ENCODE data around the gene SEMA3B. TPM values are rescaled to one million over a fixed set of nuclear protein-coding genes. Genes with fewer than 3 reads are reported as not detected.

SEMA3B gene
- total and polyA plus RNA-seq, 7 experiments from 2014 or later: 0.73 to 3.7 (median 1.4) TPM; not detected in 2

DNA sequence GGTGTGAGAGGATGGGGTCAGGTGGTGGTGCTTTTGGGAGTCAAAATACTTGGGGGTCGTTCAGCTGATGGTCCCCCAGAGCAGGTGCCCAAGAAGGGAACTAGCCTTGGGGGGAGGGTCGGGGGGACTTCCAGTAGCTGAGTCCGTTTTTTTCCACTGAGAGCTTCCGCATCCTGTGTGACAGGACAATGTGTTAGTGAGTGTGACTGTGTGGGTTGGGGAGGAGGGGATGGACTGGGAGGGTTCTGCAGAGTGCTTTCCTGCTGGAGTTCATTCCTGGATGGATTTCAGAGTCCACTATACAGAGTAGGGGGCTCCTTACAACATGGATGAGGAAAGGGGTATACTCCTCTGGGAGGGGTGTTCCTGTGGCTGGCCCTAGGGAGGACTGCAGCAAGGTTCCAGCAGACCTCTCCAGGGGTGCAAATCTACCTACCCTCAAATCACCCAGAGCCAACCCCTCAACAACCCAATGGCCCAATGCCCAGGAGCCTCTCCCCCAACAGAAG is 54.2 kb downstream of the SEMA3B start:
- intact Hi-C loops (cut with micrococcal nuclease): no loop called here

DNA sequence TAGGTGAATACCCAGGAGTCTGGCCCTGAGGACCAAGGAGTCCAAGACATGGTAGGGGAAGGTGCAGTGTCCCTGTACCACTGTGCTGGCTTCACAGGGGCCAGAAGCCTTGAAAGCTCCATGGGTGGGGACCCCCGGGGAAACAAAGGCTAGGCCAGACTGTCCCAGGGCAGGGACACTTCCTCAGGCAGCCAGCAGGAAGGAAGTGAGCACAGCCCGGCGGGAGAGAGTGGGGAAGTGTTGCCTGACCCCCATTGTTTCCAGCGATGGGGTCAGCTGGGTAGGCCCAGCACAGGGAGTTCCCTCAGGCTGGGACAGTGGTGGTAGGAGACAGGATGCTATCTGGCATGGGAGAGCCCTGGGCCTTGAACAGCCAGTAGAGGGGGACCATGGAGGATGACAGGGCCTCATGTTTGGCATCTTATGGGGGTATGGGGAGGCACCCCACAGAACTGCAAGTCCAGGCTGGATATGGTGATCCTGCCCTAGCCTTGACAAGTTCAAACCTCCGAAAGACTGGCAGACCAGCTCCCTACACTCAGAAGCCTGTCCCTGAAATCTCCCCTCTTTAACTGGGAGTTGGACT is 54.8 kb downstream of the SEMA3B start:
- Mint-ChIP-seq H3K36me3 (peaks cover 0 to 4% (median 0%) of the 10 kb centered on the region in 5 donors), H3K9me3 (no peaks in the 10 kb centered on the region), H3K4me1 (peaks cover 17 to 53% (median 45%) of the 10 kb centered on the region in 7 donors), H3K27me3 (no peaks in the 10 kb centered on the region), H3K4me3 (peak overlapping the region in 1 of 10 donors; percentile 40), H3K27ac (peak overlapping the region in 5 of 9 donors; percentile 34 to 78 (median 51))
- Histone ChIP-seq H3K4me1 (ENCODE audit: control insufficient read depth in 2 of 2, insufficient read depth in 2 of 2, low read length in 2 of 2) (peaks cover 21 to 23% of the 10 kb centered on the region in 2 donors), H3K36me3 (ENCODE audit: control insufficient read depth in 2 of 3, insufficient read depth in 3 of 3, low read length in 3 of 3) (peaks cover 0 to 18% (median 0%) of the 10 kb centered on the region in 3 experiments), H3K27ac (ENCODE audit: low read depth, low read length) (no peak overlapping the region), H3K4me3 (ENCODE audit: low read length) (no peak overlapping the region), H3K27me3 (ENCODE audit: control insufficient read depth in 2 of 2, insufficient read depth in 2 of 2, low read length in 2 of 2) (no peaks in the 10 kb centered on the region), H3K9me3 (ENCODE audit: control insufficient read depth in 2 of 3, low read length in 3 of 3) (no peaks in the 10 kb centered on the region)
- ChIA-PET CTCF (interaction anchor here (0.6 to 2.7 kb wide), 8 partner anchors 10 to 232 kb away, joined by 3 to 13 read pairs (median 4); partner anchors contain the start of genes HYAL3 and NAA80), POLR2A (interaction anchor here (0.6 to 34.0 kb wide), 6 partner anchors 11 to 383 kb away, joined by 3 to 656 read pairs (median 18); partner anchors contain the start of genes CYB561D2, HYAL3, NAA80 and NPRL2)
- intact Hi-C loops (cut with micrococcal nuclease): loop anchor here (1.0 to 2.0 kb wide), 2 partner anchors 49 to 97 kb away; no protein-coding TSS in a partner anchor
- ATAC-seq (no peak), DNase-seq (no peak)

More for the DNA sequence above, 54.2 kb downstream of the SEMA3B start:
- no peak for ATAC-seq
- H3K27me3 Mint-ChIP-seq: no peaks in the 10 kb centered on the region
- ChIA-PET POLR2A (interaction anchor here (1.3 to 34.0 kb wide), 3 partner anchors 12 to 33 kb away, joined by 3 to 656 read pairs (median 27); partner anchors contain the start of genes CYB561D2, NPRL2, TMEM115 and ZMYND10), CTCF (interaction anchor here (0.6 to 2.7 kb wide), 5 partner anchors 14 to 231 kb away, joined by 3 to 13 read pairs (median 3); partner anchors contain the start of genes HYAL3, IFRD2 and NAA80)
- Histone ChIP-seq H3K27ac (ENCODE audit: low read depth, low read length) (no peak overlapping the region), H3K9me3 (ENCODE audit: control insufficient read depth in 2 of 3, low read length in 3 of 3) (no peaks in the 10 kb centered on the region), H3K4me3 (ENCODE audit: low read length) (no peak overlapping the region), H3K27me3 (ENCODE audit: control insufficient read depth in 2 of 2, insufficient read depth in 2 of 2, low read length in 2 of 2) (no peaks in the 10 kb centered on the region), H3K4me1 (ENCODE audit: control insufficient read depth in 2 of 2, insufficient read depth in 2 of 2, low read length in 2 of 2) (peaks cover 16 to 23% of the 10 kb centered on the region in 2 donors), H3K36me3 (ENCODE audit: control insufficient read depth in 2 of 3, insufficient read depth in 3 of 3, low read length in 3 of 3) (peaks cover 0 to 18% (median 0%) of the 10 kb centered on the region in 3 experiments)
- peaks cover 0 to 4% (median 0%) of the 10 kb centered on the region in 5 donors for H3K36me3 Mint-ChIP-seq
- H3K4me3 Mint-ChIP-seq: peak overlapping the region in 6 of 10 donors; percentile 15 to 48 (median 31)
- H3K4me1 Mint-ChIP-seq: peaks cover 17 to 52% (median 43%) of the 10 kb centered on the region in 7 donors
- no peaks in the 10 kb centered on the region for H3K9me3 Mint-ChIP-seq
- peak overlapping the region in 8 of 9 donors; percentile 12 to 81 (median 52) for H3K27ac Mint-ChIP-seq
- no peak for DNase-seq

DNA sequence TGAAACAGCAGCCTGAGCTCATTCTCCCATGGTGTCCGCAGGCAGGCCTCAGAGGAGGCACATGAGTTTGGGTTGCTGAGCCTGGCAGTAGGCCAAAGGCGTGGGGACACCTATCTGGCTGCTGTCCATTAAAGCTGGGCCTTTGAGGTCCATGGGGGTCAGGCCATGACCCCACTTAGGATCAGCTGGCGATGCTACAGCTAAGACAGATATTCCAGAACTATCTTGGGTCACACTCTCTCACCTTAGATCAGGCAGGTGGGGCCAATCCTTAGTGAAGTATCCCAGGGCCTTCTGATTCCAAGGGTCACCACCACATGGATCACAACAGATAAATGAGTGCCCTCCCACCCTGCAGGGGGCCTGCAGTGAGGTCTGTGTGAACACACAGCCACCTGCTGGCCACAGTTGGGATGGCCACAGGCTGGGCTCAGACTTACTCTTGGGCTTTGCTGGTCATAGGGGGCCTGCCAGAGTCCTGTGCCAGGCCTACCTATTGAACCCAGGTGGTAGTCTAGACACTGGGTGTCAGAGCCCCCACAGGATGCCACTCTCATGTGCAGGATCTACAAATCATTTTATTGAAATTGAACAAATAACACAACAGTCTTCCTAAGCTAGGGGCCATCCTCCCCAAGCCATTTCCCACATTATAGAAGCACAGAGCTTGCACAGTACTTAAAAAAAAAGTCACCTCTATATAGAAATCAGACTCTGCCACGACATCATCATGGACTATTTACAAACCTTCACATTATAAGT is 55.6 kb downstream of the SEMA3B start:
- peaks cover 0 to 4% (median 0%) of the 10 kb centered on the region in 5 donors for H3K36me3 Mint-ChIP-seq
- peak overlapping the region in 6 of 10 donors; percentile 16 to 75 (median 37) for H3K4me3 Mint-ChIP-seq
- DNase-seq (peak in 8 of 9 donors; percentile 24 to 67 (median 46)), ATAC-seq (peak; percentile 28)
- Histone ChIP-seq H3K27me3 (ENCODE audit: control insufficient read depth in 2 of 2, insufficient read depth in 2 of 2, low read length in 2 of 2) (no peaks in the 10 kb centered on the region), H3K4me1 (ENCODE audit: control insufficient read depth in 2 of 2, insufficient read depth in 2 of 2, low read length in 2 of 2) (peaks cover 21 to 23% of the 10 kb centered on the region in 2 donors), H3K27ac (ENCODE audit: low read depth, low read length) (no peak overlapping the region), H3K9me3 (ENCODE audit: control insufficient read depth in 2 of 3, low read length in 3 of 3) (no peaks in the 10 kb centered on the region), H3K4me3 (ENCODE audit: low read length) (no peak overlapping the region), H3K36me3 (ENCODE audit: control insufficient read depth in 2 of 3, insufficient read depth in 3 of 3, low read length in 3 of 3) (peaks cover 0 to 20% (median 0%) of the 10 kb centered on the region in 3 experiments)
- ChIA-PET POLR2A (interaction anchor here (0.6 to 34.0 kb wide), 6 partner anchors 10 to 383 kb away, joined by 3 to 656 read pairs (median 6); partner anchors contain the start of genes CYB561D2, HYAL3, NAA80 and NPRL2), CTCF (interaction anchor here (1.0 to 2.7 kb wide), 9 partner anchors 9 to 129 kb away, joined by 3 to 13 read pairs (median 4); partner anchors contain the start of genes HYAL3 and NAA80)
- H3K27ac Mint-ChIP-seq: peak overlapping the region; percentile 32 to 86 (median 68)
- H3K27me3 Mint-ChIP-seq: no peaks in the 10 kb centered on the region
- peaks cover 17 to 46% (median 39%) of the 10 kb centered on the region in 7 donors for H3K4me1 Mint-ChIP-seq
- intact Hi-C loops (cut with micrococcal nuclease): loop anchor here (1.0 to 2.0 kb wide), 2 partner anchors 50 to 98 kb away; no protein-coding TSS in a partner anchor
- no peaks in the 10 kb centered on the region for H3K9me3 Mint-ChIP-seq

DNA sequence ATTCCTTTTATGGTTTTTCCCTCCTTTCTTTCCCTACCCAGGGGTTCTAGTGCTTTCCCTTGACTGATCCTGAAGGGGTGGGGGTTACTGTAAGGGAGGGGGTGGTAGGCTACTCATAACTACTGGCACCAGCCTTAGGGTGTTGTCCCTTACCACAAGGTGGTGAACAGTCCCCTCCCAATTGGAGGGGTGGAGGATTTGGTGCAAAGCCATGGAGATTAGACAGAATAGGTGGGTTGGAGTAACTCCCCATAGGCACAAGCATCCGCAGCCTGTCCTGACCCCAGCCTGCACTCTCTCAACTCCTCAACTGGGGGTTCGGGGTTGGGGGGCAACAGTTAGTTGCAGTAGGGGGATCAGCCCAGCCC is 56.1 kb downstream of the SEMA3B start:
- no peaks in the 10 kb centered on the region for H3K27me3 ChIP-seq (ENCODE audit: control insufficient read depth in 2 of 2, insufficient read depth in 2 of 2, low read length in 2 of 2)
- H3K27ac Mint-ChIP-seq: peak overlapping the region in 6 of 9 donors; percentile 10 to 78 (median 34)
- H3K27ac ChIP-seq (ENCODE audit: low read depth, low read length): no peak overlapping the region
- POLR2A ChIA-PET: interaction anchor here (0.6 to 34.0 kb wide), 4 partner anchors 12 to 55 kb away, joined by 3 to 656 read pairs (median 20); partner anchors contain the start of genes CYB561D2, HYAL3, NAA80 and NPRL2
- no peaks in the 10 kb centered on the region for H3K9me3 Mint-ChIP-seq
- H3K4me1 ChIP-seq (ENCODE audit: control insufficient read depth in 2 of 2, insufficient read depth in 2 of 2, low read length in 2 of 2): peaks cover 21 to 22% of the 10 kb centered on the region in 2 donors
- H3K36me3 Mint-ChIP-seq: peaks cover 0 to 4% (median 0%) of the 10 kb centered on the region in 5 donors
- DNase-seq (no peak), ATAC-seq (no peak)
- H3K4me1 Mint-ChIP-seq: peaks cover 13 to 43% (median 33%) of the 10 kb centered on the region in 7 donors
- H3K36me3 ChIP-seq (ENCODE audit: control insufficient read depth in 2 of 3, insufficient read depth in 3 of 3, low read length in 3 of 3): peaks cover 0 to 25% (median 0%) of the 10 kb centered on the region in 3 experiments
- peak overlapping the region in 3 of 10 donors; percentile 6 to 75 (median 18) for H3K4me3 Mint-ChIP-seq
- CTCF ChIA-PET: interaction anchor here (1.0 to 2.7 kb wide), 5 partner anchors 9 to 129 kb away, joined by 3 to 13 read pairs (median 4); no protein-coding TSS in a partner anchor
- no peaks in the 10 kb centered on the region for H3K27me3 Mint-ChIP-seq
- H3K9me3 ChIP-seq (ENCODE audit: control insufficient read depth in 2 of 3, low read length in 3 of 3): no peaks in the 10 kb centered on the region
- intact Hi-C loops (cut with micrococcal nuclease): loop anchor here in 1 of 2 donors (2.0 kb wide), 1 partner anchor 98 kb away; no protein-coding TSS in a partner anchor
- H3K4me3 ChIP-seq (ENCODE audit: low read length): no peak overlapping the region

DNA sequence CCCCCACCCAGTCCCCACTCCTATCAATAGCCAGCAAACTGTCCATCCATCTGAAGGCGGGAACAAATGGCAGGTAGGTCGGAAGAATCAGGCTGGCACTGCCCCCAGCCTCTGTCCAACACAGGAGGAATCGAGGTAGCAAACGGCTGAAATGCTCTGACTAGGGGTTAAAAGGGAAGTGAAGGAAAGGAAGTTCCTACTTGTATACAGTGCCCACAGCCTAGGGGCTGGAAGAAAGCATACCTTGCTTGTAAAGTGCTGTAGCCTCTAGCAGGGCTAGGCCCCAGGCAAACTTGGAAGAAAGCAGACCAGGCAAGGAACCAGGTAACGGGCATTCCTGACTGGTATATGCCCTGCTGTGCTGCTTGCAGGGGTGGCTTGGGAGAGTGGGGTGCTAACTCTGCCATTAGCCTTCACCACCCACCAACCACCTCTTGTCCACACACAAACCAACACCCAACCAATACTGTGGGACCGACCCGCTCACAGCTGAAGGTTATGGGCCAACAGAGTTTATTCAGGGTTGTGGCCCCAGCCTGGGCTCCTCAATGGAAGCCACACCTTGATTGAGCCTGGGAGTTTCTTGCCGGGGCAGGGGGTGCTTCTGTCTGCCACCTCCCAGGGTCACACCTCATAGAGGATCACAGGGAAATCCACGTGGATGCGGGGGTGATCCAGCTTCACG is 56.7 kb downstream of the SEMA3B start:
- intact Hi-C loops (cut with micrococcal nuclease): loop anchor here in 1 of 2 donors (2.0 kb wide), 1 partner anchor 99 kb away; no protein-coding TSS in a partner anchor
- CTCF ChIA-PET: interaction anchor here (1.0 kb wide), 1 partner anchor 130 kb away, joined by 3 read pairs; no protein-coding TSS in a partner anchor
- no peak overlapping the region for H3K4me3 ChIP-seq (ENCODE audit: low read length)
- H3K4me1 ChIP-seq (ENCODE audit: control insufficient read depth in 2 of 2, insufficient read depth in 2 of 2, low read length in 2 of 2): peaks cover 17 to 21% of the 10 kb centered on the region in 2 donors
- H3K9me3 ChIP-seq (ENCODE audit: control insufficient read depth in 2 of 3, low read length in 3 of 3): no peaks in the 10 kb centered on the region
- Mint-ChIP-seq H3K9me3 (no peaks in the 10 kb centered on the region), H3K4me1 (peaks cover 7 to 37% (median 28%) of the 10 kb centered on the region in 7 donors), H3K27me3 (no peaks in the 10 kb centered on the region), H3K36me3 (peaks cover 0 to 6% (median 2%) of the 10 kb centered on the region in 5 donors), H3K27ac (peak overlapping the region in 2 of 9 donors; percentile 76 to 78), H3K4me3 (peak overlapping the region in 4 of 10 donors; percentile 17 to 97 (median 24))
- H3K27ac ChIP-seq (ENCODE audit: low read depth, low read length): no peak overlapping the region
- peaks cover 0 to 31% (median 4%) of the 10 kb centered on the region in 3 experiments for H3K36me3 ChIP-seq (ENCODE audit: control insufficient read depth in 2 of 3, insufficient read depth in 3 of 3, low read length in 3 of 3)
- DNase-seq (no peak), ATAC-seq (no peak)
- H3K27me3 ChIP-seq (ENCODE audit: control insufficient read depth in 2 of 2, insufficient read depth in 2 of 2, low read length in 2 of 2): no peaks in the 10 kb centered on the region
- POLR2A ChIA-PET: interaction anchor here (3.5 to 34.0 kb wide), 3 partner anchors 11 to 31 kb away, joined by 31 to 656 read pairs (median 52); partner anchors contain the start of genes CYB561D2, HYAL3, NAA80 and NPRL2
